HG03060 (cell line): ENCODE measurements around the gene MCRIP1.

Experiments
- ATAC-seq: cut with Tn5 transposase; IDR thresholded peaks from one replicate; pipeline ENCODE4 v1.9.1; 2021; ENCODE audit warnings: low read depth, moderate number of reproducible peaks; ENCODE audit not compliant: unreplicated experiment

The MCRIP1 gene

DNA sequence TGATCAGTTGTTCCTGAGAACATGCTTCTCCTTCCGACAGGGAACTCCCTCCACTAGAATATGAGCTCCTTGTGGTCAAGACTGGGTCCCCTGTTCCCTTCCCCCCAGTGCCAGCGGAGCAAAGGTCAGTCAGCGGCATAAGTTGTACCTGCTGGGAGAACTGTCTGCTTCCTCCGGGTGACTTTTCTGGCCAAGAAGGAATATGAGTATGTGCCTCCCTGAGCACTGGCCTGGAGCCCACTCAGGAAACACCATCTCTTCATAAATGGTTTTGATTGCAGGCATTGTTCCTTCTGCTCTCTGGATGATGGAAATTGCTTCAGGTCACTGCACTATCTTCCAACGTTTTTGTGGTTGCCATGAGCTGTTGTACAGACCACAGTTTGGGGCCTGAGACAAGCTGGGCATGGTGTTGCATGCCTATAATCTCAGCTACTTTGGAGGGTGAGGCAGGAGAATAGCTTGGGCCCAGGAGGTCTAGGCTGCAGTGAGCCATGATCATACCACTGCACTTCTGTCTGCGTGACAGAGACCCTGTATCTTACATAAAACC is 30.1 kb upstream of the MCRIP1 start:
- no peak for ATAC-seq

DNA sequence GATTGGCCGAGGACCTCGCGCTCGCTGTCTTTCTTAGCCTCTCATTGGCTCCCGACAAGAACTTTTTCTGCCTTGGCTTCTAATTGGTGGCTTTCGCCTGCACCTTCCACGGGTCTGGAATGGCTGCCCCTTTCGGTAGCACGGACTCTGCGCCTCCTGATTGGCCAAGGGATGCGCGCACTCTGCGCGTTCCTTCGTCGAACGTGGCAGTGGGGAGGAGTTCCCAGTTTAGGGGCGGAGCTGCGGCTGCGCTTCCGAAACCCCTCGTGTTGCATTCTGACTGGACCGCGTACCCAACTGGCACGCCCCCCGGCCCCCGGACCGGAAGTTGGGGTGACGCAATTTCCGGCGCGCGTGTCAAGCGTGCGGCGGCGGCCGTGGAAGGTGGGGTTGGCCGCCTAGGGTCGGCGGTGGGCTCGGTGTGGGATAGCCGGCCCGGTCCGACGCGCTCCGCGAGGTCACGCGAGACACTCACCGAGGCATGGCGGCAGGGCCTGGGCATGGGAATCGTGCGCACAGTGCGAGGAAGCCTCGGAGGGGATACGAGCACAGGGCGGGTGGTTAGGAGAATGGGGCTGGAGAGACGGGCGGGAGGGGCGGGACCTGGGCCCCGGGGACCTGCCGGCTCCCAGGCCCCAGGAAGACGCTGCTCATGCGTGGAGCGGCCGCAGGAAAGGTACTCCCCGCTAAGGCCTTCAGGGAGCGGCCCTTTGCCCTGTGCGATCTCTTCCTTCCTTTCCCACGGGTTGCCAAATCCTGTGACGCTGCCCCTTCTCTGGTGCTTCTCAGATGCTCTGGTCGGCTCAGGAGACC is 27.9 kb upstream of the MCRIP1 start:
- ATAC-seq, result peak; percentile 74

DNA sequence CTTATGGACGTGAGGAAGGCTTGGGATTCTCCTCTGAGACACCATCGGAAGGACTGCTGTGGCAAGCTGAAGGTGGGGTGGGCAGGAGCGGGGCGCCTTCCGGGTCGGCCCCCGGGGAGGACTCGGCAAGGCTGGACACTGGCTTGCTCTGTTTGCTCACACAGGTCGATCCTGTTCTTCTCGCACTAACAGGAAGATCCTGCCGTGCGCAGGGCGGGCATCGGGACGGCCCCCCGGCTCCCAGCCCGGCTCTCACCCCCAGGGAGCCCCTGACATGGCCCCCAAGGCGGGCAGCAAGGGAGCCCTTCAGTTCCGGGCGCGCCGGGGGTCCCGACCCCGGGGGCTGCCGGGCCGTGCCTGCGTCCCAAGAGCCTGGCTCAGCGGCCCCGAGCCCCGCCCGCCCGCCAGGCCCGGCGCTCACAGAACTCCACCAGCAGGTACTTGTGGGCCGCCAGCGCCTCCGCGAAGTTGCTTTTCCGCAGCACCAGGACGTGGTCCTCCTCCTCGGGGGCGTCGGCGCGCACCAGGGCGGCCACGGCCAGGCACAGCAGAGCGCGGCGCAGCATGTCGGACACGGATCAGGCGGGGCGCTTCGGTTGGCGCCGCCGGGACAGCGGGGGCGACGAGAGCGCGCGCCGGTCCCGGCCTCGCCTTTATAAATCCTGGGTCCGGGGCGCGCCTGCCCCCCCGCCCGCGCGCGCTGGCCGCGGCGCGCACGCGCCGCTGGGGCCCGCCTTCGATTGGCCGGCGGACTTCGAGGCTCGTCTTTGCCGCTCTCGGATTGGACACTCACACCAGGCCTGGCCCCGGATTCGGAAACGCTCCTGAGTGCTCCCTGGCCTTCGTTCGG is 27.0 kb upstream of the MCRIP1 start, which contains the start of gene P4HB:
TSS of gene P4HB (minus strand) at position 630 of the 850 bp plus-strand sequence. CDS start at position 566, 64 bp downstream.
- peak; percentile 14 for ATAC-seq

DNA sequence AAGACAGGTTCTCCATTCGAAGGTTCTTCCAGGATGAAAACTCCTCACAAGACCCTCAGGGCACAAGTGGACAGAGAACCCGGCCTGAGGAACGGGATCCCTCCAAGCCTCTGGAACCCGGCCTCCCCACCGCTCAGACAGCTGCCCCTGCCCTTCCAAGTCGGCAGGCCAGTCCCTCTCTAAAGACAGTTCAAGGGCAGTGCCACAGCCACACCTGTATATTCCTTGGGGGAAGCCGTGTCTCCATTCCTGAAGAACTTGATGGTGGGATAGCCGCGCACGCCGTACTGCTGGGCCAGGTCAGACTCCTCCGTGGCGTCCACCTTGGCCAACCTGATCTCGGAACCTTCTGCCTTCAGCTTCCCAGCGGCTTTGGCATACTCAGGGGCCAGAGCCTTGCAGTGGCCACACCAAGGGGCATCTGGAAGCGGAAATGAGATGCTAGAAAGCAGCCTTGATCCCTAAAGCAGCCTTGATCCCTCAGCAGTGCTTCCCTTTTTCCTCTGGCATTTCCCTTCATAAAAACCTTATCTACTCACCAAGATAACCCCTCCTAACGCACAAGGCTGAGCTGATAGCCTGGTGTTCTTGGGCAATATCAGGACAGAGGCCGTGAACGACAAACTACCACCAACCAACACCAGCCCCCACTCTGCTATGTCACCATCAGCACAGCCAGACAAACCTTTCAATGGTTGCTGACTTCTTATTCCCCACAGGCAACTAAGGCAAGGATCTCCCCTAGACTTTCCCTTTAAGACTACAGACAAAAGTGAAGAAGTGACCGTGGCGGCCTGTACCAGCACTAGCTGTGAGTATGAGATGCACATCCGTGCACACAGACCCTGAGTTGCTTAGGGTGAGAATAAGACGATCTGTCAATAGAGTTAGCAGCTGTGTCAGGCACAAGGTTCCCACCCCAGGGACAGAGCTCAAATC is 26.1 kb upstream of the MCRIP1 start:
- no peak for ATAC-seq

DNA sequence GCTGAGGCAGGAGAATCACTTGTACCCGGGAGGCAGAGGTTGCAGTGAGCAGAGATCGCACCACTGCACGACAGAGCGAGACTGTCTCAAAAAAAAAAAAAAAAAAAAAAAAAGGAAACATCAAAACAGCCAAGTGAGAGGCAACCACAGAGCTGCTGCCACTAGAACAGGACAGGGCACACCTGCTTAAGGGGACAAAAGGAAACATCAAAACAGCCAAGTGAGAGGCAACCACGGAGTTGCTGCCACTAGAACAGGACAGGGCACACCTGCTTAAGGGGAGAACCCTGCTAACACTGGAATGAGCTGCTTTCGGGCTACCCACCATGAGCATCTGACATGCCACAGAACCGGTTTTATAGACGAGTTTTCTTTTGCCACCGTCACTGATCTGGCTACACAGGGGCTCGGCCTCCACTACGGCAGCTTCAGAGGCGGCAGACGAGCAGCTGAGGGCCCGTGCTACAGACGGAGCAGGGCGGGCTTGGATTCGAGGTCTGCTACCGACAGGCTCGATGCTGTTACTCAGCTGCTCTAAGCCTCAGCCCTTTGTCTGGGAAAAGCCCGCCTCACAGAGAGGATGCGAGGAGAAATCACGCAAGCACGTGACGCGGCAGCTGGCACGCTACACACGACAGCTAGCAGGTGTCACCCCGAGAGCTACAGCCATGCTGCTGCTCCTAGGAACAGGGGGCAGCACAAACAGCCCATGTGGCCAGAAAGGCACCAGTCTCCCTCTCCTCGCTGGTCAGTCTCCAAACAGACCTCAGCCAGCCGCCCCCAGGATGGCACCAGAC is 25.3 kb upstream of the MCRIP1 start:
- ATAC-seq, result no peak

DNA sequence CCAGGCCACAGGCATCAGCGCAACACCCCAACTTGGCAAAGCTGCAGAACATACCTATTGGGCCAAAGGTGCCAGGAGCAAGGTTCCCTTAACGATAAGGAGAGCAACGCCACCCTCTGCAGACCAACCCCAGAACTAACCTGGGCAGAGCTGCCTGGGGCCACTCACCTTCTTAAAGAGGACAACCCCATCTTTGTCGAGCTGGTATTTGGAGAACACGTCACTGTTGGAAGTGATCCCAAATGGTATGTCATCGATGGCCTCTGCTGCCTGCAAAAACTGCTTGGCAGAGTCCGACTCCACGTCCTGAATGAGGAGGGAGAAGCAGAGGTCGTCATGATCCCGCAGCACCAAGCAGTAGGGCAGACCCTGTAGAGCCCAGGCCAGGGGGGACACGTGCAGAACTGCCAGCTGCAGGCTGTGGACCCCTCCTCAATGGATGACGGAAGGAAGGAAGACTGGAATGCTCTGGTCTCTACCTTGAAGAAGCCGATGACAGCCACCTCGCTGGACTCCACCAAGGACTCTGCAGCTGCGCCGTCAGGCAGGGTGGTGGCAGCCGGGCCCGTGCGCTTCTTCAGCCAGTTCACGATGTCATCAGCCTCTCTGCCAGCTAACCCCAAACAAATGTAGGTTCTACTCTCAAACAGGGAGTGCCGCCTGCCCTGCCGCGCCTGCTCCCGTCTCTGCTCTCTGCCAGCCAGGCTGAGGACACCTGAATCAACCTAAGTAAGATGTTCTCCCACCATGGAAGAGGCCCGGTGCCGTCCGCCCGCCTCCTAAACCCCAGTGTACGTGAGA is 22.1 kb upstream of the MCRIP1 start:
- ATAC-seq, result no peak

DNA sequence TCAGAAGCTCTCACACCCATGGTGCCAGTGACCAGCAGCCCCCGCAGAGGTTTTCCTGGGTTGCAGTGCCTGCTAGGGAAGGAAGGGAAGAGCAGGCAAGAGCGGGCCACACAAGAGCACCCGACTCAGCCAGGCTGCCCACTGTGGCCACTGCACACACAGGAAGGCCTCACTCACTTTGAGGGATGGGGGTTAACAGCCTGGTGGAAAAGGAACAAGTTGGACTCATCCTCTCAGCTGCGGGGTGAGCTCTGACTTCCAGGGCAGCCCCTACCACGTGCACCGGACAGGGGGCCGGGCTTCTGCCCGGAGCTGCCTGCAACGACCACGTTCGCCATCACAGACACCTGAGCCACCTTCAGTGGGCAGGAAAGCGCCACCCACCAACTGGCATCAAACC is 19.1 kb upstream of the MCRIP1 start:
- no peak for ATAC-seq

DNA sequence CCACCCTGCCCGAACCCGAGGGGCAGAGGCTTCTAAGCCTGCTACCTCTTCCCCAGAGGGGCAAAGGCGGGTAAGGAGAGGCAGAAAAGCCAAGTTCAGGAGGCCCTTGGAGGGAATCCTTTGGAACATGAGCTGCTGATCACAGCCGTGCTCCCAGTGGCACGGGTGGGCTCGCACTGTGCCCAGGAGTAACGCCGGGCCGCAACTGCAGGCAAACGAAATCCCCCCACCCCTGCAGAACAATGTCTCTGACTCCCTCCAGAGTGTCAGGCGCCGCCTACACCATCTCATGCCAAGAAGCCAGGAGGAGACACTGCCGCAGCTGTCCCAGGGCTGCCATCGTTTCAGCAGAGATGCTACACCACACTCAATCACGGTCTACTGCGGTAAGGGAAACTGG is 18.3 kb upstream of the MCRIP1 start:
- ATAC-seq, result no peak

DNA sequence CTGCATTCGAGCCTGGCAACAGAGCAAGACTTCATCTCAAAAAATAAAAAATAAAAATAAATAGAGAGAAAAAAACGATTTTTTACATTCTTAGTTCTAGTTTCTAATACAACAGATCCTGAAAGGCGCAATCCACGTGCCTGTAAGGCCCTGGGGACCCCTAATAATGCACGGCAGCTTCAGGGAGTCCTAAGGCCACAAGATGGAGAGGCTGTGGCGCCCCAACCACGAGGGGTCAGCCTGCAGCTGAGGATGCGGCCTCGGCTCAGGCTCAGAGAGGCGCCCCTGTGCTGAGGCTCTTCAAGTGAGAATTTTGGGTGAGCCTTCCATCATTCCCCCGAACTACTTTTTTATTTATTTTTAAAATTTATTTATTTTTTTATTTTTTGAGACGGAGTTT is 16.4 kb upstream of the MCRIP1 start:
- no peak for ATAC-seq

DNA sequence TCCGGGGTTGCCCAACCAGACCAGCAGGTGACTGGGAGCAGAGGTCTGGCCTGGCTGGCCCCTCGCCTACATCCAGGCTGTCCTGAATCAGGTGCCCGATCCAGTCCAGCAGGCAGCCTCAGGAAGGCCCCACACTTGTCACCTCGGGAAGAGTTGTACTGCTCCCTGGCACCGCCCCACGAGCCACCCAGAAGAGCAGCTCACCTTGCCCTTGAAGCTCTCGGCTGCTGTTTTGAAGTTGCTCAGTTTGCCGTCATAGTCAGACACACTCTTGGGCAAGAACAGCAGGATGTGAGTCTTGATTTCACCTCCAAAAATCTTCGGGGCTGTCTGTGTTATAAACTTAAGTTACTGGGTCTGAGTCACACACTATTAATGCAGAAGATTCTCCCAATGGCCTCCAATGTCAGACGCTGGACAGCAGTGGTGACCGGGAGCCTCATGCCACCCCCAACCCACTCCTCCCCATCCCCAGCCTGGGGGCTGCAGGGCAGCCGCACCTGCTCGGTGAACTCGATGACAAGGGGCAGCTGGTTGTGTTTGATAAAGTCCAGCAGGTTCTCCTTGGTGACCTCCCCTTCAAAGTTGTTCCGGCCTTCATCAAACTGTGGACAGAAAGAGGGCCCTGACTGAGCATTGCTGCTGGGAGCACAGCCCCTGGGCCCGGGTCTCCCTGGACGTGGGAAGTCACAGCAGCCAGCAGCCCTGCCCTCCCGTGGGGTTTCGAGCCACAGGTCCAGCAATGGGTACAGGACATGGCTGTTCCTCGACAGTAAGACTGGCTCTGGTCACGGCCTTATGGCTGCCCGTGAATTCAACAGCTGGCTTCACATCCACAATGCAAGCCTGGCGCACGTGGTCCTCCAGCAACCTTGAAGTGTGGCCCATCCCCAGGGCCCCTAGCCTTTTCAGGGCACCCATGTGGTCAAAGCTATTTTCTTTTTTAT is 13.9 kb upstream of the MCRIP1 start:
- ATAC-seq, result no peak

DNA sequence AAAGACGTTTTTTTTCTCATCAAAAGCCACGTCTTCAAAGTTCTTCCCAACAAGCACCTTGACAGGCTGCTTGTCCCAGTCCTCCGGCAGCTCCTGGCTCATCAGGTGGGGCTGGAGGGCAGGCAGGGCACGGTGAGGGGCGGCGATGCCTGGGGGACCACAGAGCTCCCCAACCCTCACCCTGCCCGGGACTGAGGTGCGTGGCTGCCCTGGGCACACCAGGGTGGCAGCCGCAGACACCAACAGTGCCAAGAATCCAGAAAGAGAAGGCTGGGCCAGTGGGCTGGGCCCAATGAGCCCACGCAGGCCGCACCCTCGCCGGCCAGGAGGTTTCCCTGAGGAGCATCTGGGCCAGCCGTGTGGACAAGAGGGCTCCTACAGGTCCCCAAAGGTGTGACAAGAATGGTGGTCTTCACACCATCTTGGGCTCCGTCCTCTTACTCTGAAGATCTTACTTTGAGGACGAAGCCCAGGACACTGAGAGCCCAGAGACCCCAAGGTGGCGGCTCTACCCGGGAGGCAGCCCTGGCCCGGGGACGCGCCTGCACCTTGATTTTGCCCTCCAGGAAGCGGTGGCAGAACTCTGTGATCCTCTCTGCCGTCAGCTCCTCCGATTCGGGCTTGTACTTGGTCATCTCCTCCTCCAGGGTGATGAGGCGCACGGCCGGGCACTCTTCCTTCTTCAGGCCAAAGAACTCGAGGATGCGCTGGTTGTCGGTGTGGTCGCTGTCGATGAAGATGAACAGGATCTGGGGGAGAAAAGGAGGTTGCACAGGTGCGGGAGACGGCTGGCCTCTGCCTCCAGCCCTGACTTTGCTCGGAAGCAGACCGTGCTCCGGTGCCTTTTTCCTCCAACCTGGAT is 13.0 kb upstream of the MCRIP1 start:
- no peak for ATAC-seq

DNA sequence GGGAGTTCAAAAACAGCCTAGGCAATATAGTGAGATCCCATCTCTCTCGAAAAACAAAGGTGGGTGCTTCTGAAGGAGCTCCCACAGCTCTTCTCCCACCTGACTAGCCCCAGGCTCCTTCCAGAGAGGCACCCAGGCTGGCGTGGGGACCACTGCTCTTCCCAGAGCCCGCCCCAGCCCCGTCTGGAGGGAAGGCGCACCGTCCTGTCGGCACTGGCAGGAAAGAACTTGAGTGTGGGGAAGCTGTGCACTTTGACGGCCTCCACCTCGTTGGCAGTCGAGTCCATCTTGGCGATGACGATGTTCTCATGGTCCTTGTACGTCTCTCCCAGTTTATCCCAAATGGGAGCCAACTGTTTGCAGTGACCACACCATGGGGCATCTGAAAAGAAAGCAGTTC is 12.3 kb upstream of the MCRIP1 start:
- ATAC-seq, result no peak

DNA sequence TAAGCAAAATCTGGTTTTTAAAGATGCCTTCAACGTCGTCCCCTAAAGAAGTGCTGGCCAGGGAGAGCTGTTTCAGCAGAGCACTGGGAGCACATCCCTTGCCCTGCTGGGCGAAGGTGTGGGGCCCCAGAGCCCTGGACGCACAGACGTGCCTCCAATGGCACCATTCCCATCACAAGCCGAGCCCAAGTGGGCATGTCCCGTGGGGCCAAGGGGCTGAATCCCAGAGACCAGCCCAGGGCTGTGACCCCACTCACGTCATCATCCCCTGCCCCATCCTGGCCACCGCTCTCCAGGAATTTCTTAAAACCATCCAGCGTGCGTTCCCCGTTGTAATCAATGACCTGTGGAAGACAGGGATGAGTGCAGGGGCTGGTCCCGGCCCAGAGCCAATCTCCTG is 11.8 kb upstream of the MCRIP1 start:
- no peak for ATAC-seq

DNA sequence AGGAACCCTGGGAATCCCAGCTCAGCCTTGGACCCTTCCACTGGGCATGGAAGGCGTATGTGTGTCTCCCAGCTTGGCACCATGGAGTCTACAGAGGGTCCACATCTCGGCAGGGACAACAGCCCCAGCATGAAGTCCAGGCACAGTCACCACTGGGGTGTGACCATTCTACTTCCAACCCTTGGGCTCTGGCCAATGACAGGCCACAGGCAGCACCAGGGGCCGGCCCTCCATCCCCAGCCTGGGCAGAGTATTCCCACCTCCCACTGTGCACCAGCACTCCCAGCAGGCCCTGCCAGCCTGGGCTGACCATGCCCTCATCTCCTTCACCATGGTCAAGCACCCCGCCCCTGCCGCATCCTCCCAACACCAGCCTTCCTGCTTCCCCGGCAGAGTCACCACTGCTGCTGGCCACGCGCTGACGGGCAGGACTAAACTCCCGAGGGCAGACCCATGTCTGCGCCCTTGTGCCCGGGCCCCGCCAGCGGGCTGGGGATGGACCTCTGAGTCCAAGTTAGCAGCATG is 11.3 kb upstream of the MCRIP1 start:
- no peak for ATAC-seq

DNA sequence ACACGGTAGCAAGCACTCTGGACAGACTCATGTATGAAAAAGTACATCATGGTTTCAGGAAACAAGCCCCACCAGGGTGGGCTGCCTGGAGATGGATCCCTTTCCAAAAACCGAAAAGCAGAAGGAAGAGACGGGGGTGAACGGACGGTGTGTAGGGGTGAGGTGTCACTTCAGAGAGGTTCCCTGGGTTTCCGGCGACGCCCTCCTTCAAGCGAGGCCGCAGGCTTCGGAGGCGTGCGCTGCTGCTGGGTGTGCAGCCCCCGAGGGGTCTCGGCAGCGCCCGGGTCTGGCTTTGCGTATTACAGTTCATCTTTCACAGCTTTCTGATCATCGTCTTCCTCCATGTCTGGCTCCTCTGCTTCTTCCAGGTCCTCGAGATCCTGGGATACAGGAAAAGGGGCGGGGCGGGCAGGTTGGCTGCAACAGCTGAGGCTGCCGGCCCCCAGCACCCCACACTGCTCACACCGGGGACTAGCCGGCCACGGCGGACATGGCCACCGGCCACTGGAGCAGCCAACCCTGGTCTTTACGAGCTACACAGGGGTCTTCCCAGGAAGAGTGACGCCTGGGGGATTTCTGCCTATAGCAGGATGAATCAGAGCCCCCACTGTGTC is 10.7 kb upstream of the MCRIP1 start:
- ATAC-seq, result no peak
